ENCODE measurements around the gene MRS2.

DNA sequence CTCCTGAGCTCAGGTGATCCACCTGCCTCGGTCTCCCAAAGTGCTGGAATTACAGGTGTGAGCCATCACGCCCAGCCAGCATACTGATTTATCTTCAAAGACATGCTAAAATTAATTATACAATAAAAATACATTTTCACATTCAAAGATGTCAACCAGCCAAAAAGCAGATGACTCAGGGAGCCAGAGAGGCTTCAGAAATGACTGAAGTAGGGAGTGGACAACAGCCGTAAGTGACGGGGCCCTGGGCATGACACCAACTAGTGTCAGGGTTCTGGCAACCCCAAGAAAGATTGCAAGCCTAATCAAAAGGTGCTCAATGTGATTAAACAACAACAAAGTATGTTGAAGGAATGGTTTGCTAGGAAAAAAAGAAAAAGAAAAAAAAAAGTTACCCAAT is 58.2 kb downstream of the MRS2 start:
- TF ChIP-seq CTCF (conservative IDR thresholded peaks at IDR 0.05; ENCODE audit: low read depth, low read length) (no peak), EZH2 (IDR thresholded peaks at IDR 0.05; ENCODE audit: low read length, unreplicated experiment) (no peak), EZH2phosphoT487 (IDR thresholded peaks at IDR 0.05; ENCODE audit: borderline replicate concordance, low read length) (no peak)
